H9 (cell line): ENCODE results near the gene CLN5. TPM values are rescaled to one million over a fixed set of nuclear protein-coding genes. Genes with fewer than 3 reads are reported as not detected.
"Not testable (repeated sequence)": the region's sequence is repeated elsewhere in the genome, so short reads cannot be mapped to it uniquely, and the experiment has no call there.

Experiments used
- DNase-seq: peaks from one replicate; pipeline ENCODE4 v3.0.0-alpha.2; 2017
- H2AFZ ChIP-seq: one replicate; pipeline ENCODE4 v1.6.1; 2013; ENCODE audit warnings: mild to moderate bottlenecking, low read length, control low read depth, moderate library complexity
- H2AK5ac ChIP-seq: 2 replicates; pipeline ENCODE4 v1.6.1; 2013; ENCODE audit warnings: low read length, control low read depth, mixed read lengths; ENCODE audit not compliant: insufficient read length
- H2BK120ac ChIP-seq: one replicate; pipeline ENCODE4 v1.6.1; 2013; ENCODE audit warnings: low read depth, mild to moderate bottlenecking, low read length, control low read depth, inconsistent platforms; ENCODE audit not compliant: poor library complexity, severe bottlenecking
- H2BK12ac ChIP-seq: 2 replicates; pipeline ENCODE4 v1.6.1; 2013; ENCODE audit warnings: low read length, control low read depth, mixed read lengths, low read depth; ENCODE audit not compliant: insufficient read length
- H2BK15ac ChIP-seq: 2 replicates; pipeline ENCODE4 v1.6.1; 2013; ENCODE audit warnings: low read depth, low read length, control low read depth
- H2BK20ac ChIP-seq: one replicate; pipeline ENCODE4 v1.6.1; 2013; ENCODE audit warnings: low read depth, mild to moderate bottlenecking, low read length, control low read depth, inconsistent platforms; ENCODE audit not compliant: poor library complexity, severe bottlenecking
- H2BK5ac ChIP-seq: 2 replicates; pipeline ENCODE4 v1.6.1; 2013; ENCODE audit warnings: low read length, control low read depth, mixed read lengths; ENCODE audit not compliant: insufficient read length
- H3K14ac ChIP-seq: 2 replicates; pipeline ENCODE4 v1.6.1; 2013; ENCODE audit warnings: low read length, control low read depth; ENCODE audit not compliant: insufficient read depth
- H3K18ac ChIP-seq: 2 replicates; pipeline ENCODE4 v1.6.1; 2013; ENCODE audit warnings: low read depth, mild to moderate bottlenecking, mixed read lengths, low read length, control low read depth; ENCODE audit not compliant: insufficient read length
- H3K23ac ChIP-seq: 2 replicates; pipeline ENCODE4 v1.6.1; 2013; ENCODE audit warnings: low read length, control low read depth, mixed read lengths, low read depth; ENCODE audit not compliant: insufficient read length
- H3K23me2 ChIP-seq: 2 replicates; pipeline ENCODE4 v1.6.1; 2013; ENCODE audit warnings: low read depth, mild to moderate bottlenecking, mixed read lengths, low read length, control low read depth; ENCODE audit not compliant: insufficient read length, poor library complexity, severe bottlenecking
- H3K27ac ChIP-seq: 2 replicates; pipeline ENCODE4 v1.5.1; 2013; ENCODE audit warnings: low read length, control low read depth, mixed read lengths, low read depth; ENCODE audit not compliant: insufficient read length
- H3K27me3 ChIP-seq: 2 replicates; pipeline ENCODE4 v1.6.1; 2013; ENCODE audit warnings: low read length, control low read depth, inconsistent platforms; ENCODE audit not compliant: insufficient read depth
- H3K4ac ChIP-seq: 2 replicates; pipeline ENCODE4 v1.6.1; 2013; ENCODE audit warnings: low read depth, mild to moderate bottlenecking, control low read depth, inconsistent platforms, low read length, moderate library complexity
- H3K4me1 ChIP-seq: 2 replicates; pipeline ENCODE4 v1.6.1; 2013; ENCODE audit warnings: low read length, control low read depth, inconsistent platforms; ENCODE audit not compliant: insufficient read depth
- H3K4me2 ChIP-seq: 2 replicates; pipeline ENCODE4 v1.6.1; 2013; ENCODE audit warnings: low read length, control low read depth, mixed read lengths; ENCODE audit not compliant: insufficient read length, insufficient read depth
- H3K56ac ChIP-seq: 2 replicates; pipeline ENCODE4 v1.6.1; 2013; ENCODE audit warnings: low read depth, mild to moderate bottlenecking, mixed read lengths, low read length, control low read depth; ENCODE audit not compliant: insufficient read length
- H3K79me1 ChIP-seq: 2 replicates; pipeline ENCODE4 v1.6.1; 2013; ENCODE audit warnings: low read depth, mild to moderate bottlenecking, moderate library complexity, low read length, control low read depth, inconsistent platforms; ENCODE audit not compliant: insufficient read depth, poor library complexity, severe bottlenecking
- H3K79me2 ChIP-seq: 2 replicates; pipeline ENCODE4 v1.6.1; 2013; ENCODE audit warnings: low read length, control low read depth, inconsistent platforms; ENCODE audit not compliant: insufficient read depth
- H3K9ac ChIP-seq: 2 replicates; pipeline ENCODE4 v1.6.1; 2013; ENCODE audit warnings: low read length, control low read depth, mixed read lengths; ENCODE audit not compliant: insufficient read length; ENCODE audit errors: extremely low read depth
- H3K9me3 ChIP-seq: one replicate; pipeline ENCODE4 v1.6.1; 2013; ENCODE audit warnings: low read depth, low read length, inconsistent platforms; ENCODE audit not compliant: control insufficient read depth
- H3T11ph ChIP-seq: one replicate; pipeline ENCODE4 v1.6.1; 2013; ENCODE audit warnings: mild to moderate bottlenecking, low read length, control low read depth, inconsistent platforms
- H4K20me1 ChIP-seq: one replicate; pipeline ENCODE4 v1.6.1; 2013; ENCODE audit not compliant: control insufficient read depth, insufficient read length, insufficient read depth
- H4K5ac ChIP-seq: 2 replicates; pipeline ENCODE4 v1.6.1; 2013; ENCODE audit warnings: low read depth, mild to moderate bottlenecking, mixed read lengths, low read length, control low read depth; ENCODE audit not compliant: insufficient read length
- H4K8ac ChIP-seq: replicated peaks from 2 replicates; pipeline ENCODE4 v1.6.1; 2013; ENCODE audit warnings: low read length, control low read depth, mixed read lengths, low read depth; ENCODE audit not compliant: insufficient read length
- H4K91ac ChIP-seq: 2 replicates; pipeline ENCODE4 v1.6.1; 2013; ENCODE audit warnings: low read depth, mild to moderate bottlenecking, moderate library complexity, mixed read lengths, low read length, control low read depth; ENCODE audit not compliant: insufficient read length
- H3K27ac Mint-ChIP-seq, 3 experiments: 2 replicates in 2 of 3; 3 replicates in 1 of 3; pipeline ENCODE4 v1.8.0; 2020 to 2021; ENCODE audit warnings: mixed read lengths in 3 of 3, mild to moderate bottlenecking in 1 of 3, moderate library complexity in 1 of 3
- H3K27me3 Mint-ChIP-seq: 2 replicates; pipeline ENCODE4 v1.8.0; 2021; ENCODE audit warnings: low read depth, mild to moderate bottlenecking, moderate library complexity, mixed read lengths
- H3K36me3 Mint-ChIP-seq, 3 experiments: 2 replicates in 2 of 3; 3 replicates in 1 of 3; pipeline ENCODE4 v1.8.0; 2020 to 2021; ENCODE audit warnings: low read depth in 3 of 3, mixed read lengths in 3 of 3; ENCODE audit not compliant: insufficient read depth in 1 of 3
- H3K4me1 Mint-ChIP-seq, 2 experiments: 2 replicates each; pipeline ENCODE4 v1.8.0; 2020; ENCODE audit warnings: mixed read lengths in 2 of 2
- H3K4me3 Mint-ChIP-seq, 2 experiments: 2 replicates in 1 of 2; 3 replicates in 1 of 2; pipeline ENCODE4 v1.8.0; 2020 to 2021; ENCODE audit warnings: mild to moderate bottlenecking in 2 of 2, mixed read lengths in 2 of 2, moderate library complexity in 1 of 2
- H3K9me3 Mint-ChIP-seq, 2 experiments: 2 replicates in 1 of 2; 3 replicates in 1 of 2; pipeline ENCODE4 v1.8.0; 2020; ENCODE audit warnings: mild to moderate bottlenecking in 2 of 2, mixed read lengths in 2 of 2, moderate library complexity in 1 of 2
- CTCF ChIP-seq: fragments of 200-600 bp; sonication (generic); conservative IDR thresholded peaks from 3 replicates; pipeline ENCODE4 v1.8.0; 2021; ENCODE audit warnings: antibody characterized with exemption, mild to moderate bottlenecking
- WGBS: extraction: QIAGEN DNeasy Blood & Tissue Kit; methylation state at CpG from one replicate; pipeline ENCODE4 v1.1.7; 2013; ENCODE audit warnings: missing lambda C conversion rate, low lambda C conversion rate, mixed read lengths; ENCODE audit not compliant: insufficient read length; ENCODE audit errors: extremely low coverage; 5-methylcytosine and 5-hydroxymethylcytosine counted together
- total RNA-seq: library from RNA; stranded (reverse); gene quantifications from 2 replicates; pipeline ENCODE4 v1.2.1, GENCODE V29; 2021

CLN5 gene
- total RNA-seq, 1 experiment from 2014 or later: 8.3 TPM

- no CpG with 5 or more reads among the region's 7 CpGs for WGBS
- Histone ChIP-seq H2BK20ac (no peak overlapping the region), H2BK15ac (no peak overlapping the region), H2BK12ac (no peak overlapping the region), H2BK120ac (no peak overlapping the region), H3K14ac (no peak overlapping the region), H3T11ph (no peak overlapping the region), H3K9me3 (no peaks in the 10 kb centered on the region), H4K91ac (no peak overlapping the region), H2AFZ (no peak overlapping the region), H3K79me1 (no peaks in the 10 kb centered on the region), H3K9ac (no peak overlapping the region), H3K27me3 (no peaks in the 10 kb centered on the region), H3K27ac (no peak overlapping the region), H2BK5ac (no peak overlapping the region), H3K23me2 (no peaks in the 10 kb centered on the region), H4K5ac (no peak overlapping the region), H3K4me1 (no peaks in the 10 kb centered on the region), H3K56ac (no peak overlapping the region), H3K4me2 (no peak overlapping the region), H4K20me1 (no peaks in the 10 kb centered on the region), H3K79me2 (no peaks in the 10 kb centered on the region), H3K23ac (no peak overlapping the region), H3K4ac (no peak overlapping the region), H4K8ac (no peak overlapping the region), H3K18ac (no peak overlapping the region), H2AK5ac (no peak overlapping the region)
- peak; percentile 66 for TF ChIP-seq CTCF
- DNase-seq: no peak
- H3K36me3 Mint-ChIP-seq: peaks cover 2 to 28% (median 28%) of the 10 kb centered on the region in 3 experiments; a peak in 5 of 7 replicates
- no peaks in the 10 kb centered on the region for H3K27me3 Mint-ChIP-seq
- peak overlapping the region in 1 of 3 experiments; percentile 67; a peak in 2 of 7 replicates for H3K27ac Mint-ChIP-seq
- H3K4me3 Mint-ChIP-seq: no peak overlapping the region
- H3K9me3 Mint-ChIP-seq: no peaks in the 10 kb centered on the region
- no peaks in the 10 kb centered on the region for H3K4me1 Mint-ChIP-seq
Observed at GRCh38 chr13:77002590-77003190, 10.8 kb downstream of the CLN5 start.

GRCh38 chr13:77008337-77008736 lies 16.5 kb downstream of the CLN5 start:
- not testable (repeated sequence) for H3K9ac ChIP-seq, H3K9me3 Mint-ChIP-seq, H3K27ac Mint-ChIP-seq, H4K20me1 ChIP-seq, H3K4ac ChIP-seq, H2BK5ac ChIP-seq, H2BK20ac ChIP-seq, H3K9me3 ChIP-seq, DNase-seq, H3K79me2 ChIP-seq, H4K91ac ChIP-seq, H2BK15ac ChIP-seq, H3K23ac ChIP-seq, H3K4me1 Mint-ChIP-seq, H3K4me2 ChIP-seq, H3K27me3 Mint-ChIP-seq, H3K4me1 ChIP-seq, H3K56ac ChIP-seq, H2BK120ac ChIP-seq, H2AFZ ChIP-seq, H2AK5ac ChIP-seq, H3K14ac ChIP-seq, H4K5ac ChIP-seq, H3K18ac ChIP-seq, H3K4me3 Mint-ChIP-seq, H4K8ac ChIP-seq, H3K27ac ChIP-seq, H3K27me3 ChIP-seq, H2BK12ac ChIP-seq, H3K79me1 ChIP-seq, H3T11ph ChIP-seq, H3K23me2 ChIP-seq
- H3K36me3 Mint-ChIP-seq: peaks cover 8 to 57% (median 47%) of the 10 kb centered on the region in 3 experiments; a peak in 6 of 7 replicates
- WGBS: no CpG with 5 or more reads among the region's 4 CpGs
